Epithelial cell of proximal tubule (primary cell): ENCODE results near the gene INO80B. TPM values are rescaled to one million over a fixed set of nuclear protein-coding genes. Genes with fewer than 3 reads are reported as not detected.

Experiments used
- DNase-seq: peaks from one replicate; pipeline ENCODE4 v3.0.0-alpha.2; 2011; ENCODE audit warnings: low read depth
- H3K4me3 ChIP-seq: 2 replicates; pipeline ENCODE4 v1.5.1; 2011; ENCODE audit warnings: low read depth, mild to moderate bottlenecking, low read length
- total RNA-seq: library from RNA; depleted of rRNA; stranded (reverse); fragments of >200 nt; gene quantifications from 2 replicates; pipeline ENCODE4 v1.2.3, GENCODE V29; 2015
- TF ChIP-seq, protein P1 (sequence below): conservative IDR thresholded peaks from 2 replicates; pipeline ENCODE4 v1.5.1; 2012; ENCODE audit warnings: low read depth, mild to moderate bottlenecking, low read length

INO80B gene
- total RNA-seq, 1 donor from 2014 or later = 5.3 TPM

DNA sequence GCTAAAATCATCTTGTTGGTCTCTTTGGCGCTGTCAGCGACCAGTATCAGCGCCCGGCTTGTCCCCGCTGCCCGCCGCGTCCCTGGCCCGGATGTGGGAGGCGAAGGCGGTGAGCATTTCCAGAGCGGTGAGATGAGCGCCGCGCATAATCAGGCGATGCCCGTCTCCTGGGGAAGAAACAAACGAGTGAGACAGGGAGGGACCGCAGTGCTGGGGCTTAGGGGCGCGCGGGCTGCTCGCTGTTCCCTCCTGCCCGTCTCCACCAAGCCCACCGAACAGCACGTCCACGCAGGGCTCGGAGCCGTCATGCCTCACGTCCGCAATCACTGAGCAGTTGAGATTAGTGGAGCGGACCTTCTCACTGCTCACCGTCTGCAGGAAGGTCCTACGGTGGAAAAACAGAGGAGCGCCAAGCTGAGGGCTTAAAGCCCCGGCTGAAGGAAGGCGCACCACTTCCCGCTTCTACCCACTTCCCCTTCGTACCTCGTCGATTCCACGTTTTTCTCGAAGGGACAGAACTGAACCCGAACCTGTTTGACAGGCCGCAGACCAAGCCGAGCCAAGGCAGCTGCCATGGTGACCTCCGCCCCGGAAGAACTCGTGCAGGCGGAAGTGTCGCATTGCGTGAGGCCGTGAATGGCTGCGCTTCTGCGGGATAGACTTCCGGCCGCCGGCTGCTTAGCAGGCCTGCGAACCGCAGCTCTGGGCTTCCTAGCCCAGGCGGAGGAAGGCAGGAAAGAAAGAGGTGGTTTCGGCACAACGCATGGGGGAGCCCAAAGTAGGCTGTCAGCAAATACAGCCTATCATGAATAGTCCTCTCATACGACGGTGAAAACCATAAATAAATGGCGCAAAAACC lies 17.4 kb downstream of the INO80B start, which contains the start of gene MRPL53:
MRPL53 (minus strand) TSS at position 595 of the 859 bp plus-strand sequence; CDS start at position 575, 20 bp downstream.
- H3K4me3 ChIP-seq = peak within 1 kb of the TSS; percentile 72
- TF ChIP-seq, protein P1, sequence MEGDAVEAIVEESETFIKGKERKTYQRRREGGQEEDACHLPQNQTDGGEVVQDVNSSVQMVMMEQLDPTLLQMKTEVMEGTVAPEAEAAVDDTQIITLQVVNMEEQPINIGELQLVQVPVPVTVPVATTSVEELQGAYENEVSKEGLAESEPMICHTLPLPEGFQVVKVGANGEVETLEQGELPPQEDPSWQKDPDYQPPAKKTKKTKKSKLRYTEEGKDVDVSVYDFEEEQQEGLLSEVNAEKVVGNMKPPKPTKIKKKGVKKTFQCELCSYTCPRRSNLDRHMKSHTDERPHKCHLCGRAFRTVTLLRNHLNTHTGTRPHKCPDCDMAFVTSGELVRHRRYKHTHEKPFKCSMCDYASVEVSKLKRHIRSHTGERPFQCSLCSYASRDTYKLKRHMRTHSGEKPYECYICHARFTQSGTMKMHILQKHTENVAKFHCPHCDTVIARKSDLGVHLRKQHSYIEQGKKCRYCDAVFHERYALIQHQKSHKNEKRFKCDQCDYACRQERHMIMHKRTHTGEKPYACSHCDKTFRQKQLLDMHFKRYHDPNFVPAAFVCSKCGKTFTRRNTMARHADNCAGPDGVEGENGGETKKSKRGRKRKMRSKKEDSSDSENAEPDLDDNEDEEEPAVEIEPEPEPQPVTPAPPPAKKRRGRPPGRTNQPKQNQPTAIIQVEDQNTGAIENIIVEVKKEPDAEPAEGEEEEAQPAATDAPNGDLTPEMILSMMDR = no peak
- peak; percentile 59 for DNase-seq

DNA sequence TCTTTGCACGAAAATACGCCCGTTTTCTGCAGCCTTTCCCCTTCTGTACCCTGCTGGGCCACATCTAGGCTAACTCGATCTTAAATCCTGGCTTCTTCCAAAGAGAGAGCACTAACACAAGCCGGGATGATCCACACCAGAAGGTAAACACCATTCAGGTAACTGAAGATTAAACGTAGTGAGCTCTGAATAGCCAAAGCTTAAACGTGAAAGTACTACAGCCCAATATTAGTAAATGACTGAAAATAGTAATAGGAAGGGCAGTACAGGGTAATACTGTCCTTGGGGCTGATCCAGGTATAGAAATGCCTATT lies 18.0 kb downstream of the INO80B start:
- DNase-seq = no peak
- TF ChIP-seq, protein P1 = no peak
- H3K4me3 ChIP-seq = peak overlapping the region; percentile 72

DNA sequence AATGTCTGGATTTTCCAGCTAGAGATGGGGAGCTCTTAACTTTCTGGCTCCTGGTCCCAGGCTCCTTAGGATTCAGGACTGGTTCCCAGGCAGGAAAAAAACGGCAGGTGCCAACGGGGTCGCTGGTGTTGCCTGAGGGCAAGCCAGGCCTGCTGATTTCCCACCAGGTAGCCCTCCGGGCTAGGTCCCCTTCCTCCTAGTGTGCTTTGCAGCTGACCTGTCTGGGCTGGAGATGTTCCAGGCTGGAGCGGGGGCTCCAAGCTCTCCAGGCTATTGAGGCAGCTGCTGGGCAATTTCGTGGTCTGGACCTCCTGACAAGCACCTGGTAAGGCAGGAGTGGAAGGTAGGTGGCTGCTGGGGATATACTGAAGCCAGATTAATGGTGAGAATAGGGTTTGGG lies 19.6 kb downstream of the INO80B start:
- DNase-seq = no peak
- TF ChIP-seq, protein P1 = no peak
- no peak overlapping the region for H3K4me3 ChIP-seq

DNA sequence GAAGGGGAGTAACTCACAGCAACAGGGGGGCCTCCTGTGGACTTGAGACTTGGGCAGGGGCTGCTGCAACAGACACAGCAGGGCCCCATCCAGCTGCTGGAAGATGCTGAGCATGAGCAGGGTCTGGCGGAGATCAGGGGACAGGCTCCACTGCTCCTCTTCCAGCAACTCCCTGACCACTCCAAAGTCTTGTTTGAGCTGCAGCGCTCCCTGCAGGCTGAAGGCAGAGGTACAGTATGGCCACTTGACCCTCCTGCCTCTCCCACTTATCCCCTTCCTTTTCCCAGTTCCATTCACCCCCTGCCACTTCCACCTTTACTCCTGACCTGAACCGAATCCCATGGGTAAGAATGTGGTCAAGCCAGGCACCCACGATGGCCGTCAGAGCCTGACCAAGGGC lies 20.0 kb downstream of the INO80B start:
- DNase-seq = no peak
- no peak overlapping the region for H3K4me3 ChIP-seq
- TF ChIP-seq, protein P1 = peak; percentile 41

DNA sequence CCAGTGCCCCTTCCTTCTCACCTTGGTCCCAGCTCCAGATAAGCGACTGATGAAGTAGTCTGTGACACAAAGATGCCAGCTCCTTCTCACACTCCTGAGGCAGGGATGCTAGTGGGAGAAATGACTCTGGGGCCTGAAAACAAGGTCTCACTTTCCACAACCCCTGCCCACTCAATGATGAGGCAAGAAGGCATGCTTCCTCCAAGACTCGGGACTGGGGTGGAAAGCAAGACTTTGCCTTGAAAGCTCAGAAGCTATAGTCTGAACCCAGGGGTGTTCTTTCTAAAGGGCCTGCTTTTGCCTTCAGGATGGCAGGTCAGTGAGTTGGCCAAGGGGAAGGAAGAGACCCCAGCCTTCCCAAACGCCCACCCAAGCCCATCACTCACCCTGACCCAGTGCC lies 26.5 kb downstream of the INO80B start:
- no peak for DNase-seq
- TF ChIP-seq, protein P1 = no peak
- H3K4me3 ChIP-seq = peak overlapping the region; percentile 79

DNA sequence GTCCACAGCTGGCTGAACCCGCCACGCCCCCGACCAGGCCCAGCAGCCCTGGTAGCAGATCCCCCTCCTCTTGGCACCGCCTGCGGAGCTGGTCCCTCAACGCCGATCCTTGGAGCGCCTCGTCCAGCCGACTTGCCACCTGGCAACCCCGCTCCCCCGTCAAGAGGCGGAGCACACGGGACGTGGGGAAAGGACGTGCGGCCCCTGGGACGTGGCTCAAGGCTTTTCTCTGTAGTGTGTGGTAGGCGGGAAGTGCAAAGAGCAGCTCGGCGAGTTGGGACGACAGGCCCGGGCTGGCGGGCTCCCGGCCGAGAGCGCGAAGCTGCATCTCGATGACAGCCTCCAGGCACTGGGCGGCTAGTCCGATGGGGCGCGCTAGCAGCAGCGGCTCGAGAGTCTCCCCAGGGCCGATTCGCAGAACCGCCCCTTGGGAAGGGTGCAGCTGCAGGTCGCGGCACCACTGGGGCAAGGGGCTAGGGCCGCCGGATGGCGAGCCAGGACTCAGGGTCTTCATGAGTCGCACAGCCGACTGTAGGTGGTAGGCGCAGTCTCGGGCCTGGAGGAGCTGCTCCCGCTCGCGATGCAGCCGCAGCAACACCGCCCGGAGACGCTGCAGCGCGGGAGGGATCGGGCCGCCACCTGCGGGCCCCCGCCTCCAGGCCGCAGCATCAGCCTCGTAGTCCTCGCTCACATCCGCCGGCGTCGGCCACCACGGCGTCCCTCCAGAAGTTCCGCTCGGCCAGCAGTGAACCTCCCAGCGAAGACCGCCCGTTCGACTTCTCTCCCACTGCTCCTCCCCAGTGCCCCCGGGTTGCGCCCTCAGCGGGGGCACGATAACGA lies 27.3 kb downstream of the INO80B start:
- H3K4me3 ChIP-seq = peak overlapping the region; percentile 79
- TF ChIP-seq, protein P1 = no peak
- DNase-seq = no peak
